GM21526 (cell line): Measurements from ENCODE around the gene PEX14.

Experiments used
- ATAC-seq: cut with Tn5 transposase; IDR thresholded peaks from one replicate; pipeline ENCODE4 v1.9.1; 2021; ENCODE audit warnings: moderate library complexity; ENCODE audit not compliant: unreplicated experiment, low FRiP score

Gene PEX14

DNA sequence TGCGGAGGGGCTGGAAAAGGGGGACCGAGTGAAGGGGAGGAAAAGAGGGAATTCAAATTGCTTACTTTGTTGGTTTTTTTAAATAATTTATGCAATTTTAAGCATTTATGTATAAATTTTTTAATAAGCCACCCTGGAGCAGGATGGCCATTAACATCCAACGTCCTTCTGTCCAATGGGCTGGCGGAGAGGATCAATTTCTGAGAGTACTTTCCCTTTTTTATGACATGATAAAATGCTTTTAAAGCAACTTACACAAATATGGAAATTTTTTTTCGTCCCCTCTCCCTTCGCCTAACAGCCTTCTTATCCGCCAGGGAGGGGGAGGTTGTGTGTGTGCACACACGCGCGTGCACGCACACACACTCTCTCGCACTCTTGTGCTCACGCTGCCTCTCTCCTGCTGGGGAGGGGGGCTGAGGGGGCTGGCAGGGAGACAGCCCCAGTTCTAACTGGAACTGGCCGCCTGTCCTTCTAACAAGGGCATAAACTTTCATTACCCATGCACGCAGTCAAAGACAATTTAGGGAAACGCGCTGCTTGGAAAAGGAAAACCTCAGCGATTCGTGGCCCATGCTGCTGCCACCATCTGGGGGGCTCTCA is 198.5 kb downstream of the PEX14 start:
- ATAC-seq = no peak

DNA sequence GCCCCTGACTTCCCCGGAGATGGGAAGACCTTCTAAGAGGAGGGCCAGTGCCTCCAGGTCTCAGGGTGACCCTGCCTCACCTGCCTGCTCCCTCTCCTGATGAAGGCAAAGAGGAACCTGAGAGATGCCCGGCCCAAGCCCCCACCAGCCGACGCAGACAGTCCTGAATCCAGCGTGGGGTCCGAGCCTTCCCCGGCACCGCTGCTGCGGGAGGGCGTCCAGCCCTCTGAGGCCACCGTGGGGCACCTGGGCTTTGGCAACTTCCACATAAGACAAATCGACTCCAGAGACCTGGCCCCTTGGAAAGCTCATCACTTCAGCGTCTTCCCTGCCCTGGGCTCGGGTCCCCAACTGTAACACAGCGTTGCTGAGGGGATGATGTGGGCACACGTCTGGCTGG is 199.5 kb downstream of the PEX14 start:
- no peak for ATAC-seq

DNA sequence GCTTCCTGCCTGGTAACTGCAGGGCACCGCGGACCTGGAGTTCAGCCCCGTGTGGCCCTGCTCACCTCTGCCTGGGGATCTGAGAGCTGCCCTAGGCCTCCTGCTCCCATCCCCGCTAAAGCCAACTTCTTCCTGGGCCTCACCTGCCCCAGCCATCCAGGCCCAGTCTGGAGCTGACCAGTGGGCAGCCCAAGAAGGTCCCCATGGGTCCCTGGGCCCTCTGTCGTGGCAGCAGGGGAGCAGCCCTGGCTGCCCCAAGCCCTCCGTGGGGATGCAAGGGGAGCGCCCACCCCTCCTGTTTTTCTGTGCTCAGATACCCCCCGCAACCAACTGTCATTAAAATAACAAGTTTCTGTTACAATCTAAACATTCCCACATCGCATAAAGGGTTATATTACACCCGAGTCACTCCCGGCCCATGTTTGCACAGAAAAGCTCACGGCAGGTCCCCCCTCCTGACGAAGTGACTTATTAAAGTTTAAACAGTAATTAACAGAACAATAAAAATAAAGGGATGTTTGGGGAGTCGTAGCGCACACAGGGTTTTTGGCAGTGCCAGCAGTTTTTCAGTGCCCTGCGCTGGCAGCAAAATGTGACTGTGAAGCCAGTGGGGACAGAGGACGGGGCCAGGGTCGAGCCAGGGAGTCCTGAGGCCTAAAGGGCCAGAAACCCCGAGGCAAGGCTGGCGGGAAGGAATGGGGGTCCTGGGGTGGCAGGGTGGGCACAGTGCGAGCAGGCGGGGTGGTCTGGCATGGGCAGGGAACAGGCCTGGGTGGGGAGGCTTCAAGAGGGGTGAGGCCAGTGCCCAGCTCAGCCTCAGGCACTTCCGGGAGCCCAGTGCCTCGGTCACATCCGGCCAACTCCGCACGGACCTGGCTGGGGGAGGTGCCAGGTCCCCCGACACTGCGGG is 200.2 kb downstream of the PEX14 start:
- no peak for ATAC-seq

DNA sequence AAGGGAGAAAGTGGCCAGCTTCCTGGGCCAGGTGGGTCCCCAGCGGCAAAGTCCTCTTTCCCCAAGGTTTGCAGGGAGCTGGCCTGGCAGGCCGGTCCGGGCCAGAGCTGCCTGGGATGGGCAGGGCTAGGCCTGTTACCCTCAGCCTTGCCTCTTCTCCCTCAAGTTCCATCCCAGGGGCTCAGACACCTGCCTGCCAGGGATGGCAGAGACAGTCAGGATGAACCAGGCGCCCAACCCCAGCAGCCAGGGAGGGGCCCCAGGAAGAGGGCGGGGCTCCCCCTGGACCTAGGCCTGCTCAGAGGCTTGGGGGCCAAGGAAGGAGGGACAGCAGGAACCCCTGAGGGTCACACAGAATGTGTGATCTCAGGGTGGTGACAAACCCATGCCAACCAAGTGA is 201.1 kb downstream of the PEX14 start:
- ATAC-seq = no peak

DNA sequence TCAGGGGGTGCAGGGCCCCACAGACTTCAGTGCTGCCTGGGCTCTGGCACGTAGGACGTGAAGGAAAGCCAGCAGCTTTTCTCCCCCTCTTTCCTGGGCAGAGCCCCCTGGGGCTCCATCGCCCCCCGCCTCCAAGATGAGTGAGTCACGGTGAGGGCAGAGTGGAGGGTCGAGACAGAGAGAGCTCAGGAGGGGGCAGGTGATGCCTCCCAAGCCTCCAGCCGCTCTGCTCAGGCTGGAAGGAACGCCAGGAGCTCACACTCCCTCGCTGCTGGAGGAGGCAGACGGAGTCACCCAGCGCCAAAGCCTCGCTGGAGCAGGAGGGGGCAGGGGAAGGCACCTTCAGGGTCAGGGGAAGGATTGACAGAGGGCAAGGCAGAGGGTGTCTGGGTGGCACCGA is 202.2 kb downstream of the PEX14 start:
- no peak for ATAC-seq

DNA sequence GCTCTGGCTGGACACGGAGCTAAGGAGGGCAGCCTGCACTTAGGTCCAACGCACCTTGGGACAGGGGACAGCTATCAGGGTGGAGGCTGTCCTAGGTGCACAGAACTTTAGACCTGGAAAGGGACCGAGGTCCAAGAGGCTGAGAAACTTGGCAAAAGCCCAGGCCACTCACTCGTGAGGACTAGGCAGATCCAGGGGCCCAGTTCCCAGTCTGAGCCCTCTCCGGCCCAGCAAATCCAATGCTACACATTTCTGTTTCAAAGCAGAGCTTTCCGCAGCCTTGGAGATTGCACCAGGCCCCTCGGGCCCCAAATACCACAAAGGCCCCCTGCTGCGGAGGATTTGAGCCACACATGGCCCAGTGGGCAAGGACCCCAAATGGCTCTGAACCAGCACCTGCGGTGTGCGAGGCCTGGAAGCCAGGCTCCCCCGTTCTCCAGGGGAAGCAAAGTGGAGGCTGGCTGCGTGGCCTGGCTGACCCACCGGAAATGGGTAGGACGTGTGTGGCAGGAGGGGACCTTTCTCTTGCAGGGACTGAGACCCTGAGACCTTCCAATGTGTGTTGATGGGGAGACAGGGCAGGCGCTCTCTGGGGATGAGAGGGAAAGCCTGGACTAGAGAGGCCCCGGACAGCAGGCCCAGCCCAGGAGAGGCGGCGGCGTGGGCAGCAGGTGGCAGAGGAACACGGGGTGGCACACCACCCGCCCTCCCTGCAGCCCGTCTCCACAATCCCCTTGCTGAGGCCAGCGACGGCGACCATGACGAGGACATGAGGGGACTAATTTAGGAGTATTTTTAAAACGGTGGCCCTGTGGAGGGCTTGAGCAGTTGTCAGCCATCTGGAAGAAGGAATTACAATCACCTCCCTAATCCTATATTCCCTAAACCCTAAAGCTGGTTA is 203.0 kb downstream of the PEX14 start:
- no peak for ATAC-seq

DNA sequence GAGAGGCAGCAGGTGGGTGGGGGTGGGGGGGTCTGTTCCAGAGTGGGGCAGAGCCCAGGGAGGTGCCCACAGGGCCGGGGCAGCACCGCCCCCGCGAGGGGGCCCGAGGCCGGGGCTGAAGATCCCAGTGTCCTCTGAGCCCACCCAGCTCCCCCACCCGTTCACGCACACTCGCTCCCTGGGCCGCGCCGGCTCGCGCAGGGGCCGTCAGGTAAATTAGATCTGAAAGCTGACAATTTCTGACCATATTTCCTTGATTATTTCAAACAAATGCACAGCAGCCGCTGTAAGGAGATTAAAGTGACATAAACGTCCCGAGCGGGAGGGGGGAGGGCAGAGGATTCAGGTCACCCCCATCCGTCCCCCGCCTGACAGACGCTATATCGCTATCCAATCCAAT is 203.7 kb downstream of the PEX14 start:
- no peak for ATAC-seq

DNA sequence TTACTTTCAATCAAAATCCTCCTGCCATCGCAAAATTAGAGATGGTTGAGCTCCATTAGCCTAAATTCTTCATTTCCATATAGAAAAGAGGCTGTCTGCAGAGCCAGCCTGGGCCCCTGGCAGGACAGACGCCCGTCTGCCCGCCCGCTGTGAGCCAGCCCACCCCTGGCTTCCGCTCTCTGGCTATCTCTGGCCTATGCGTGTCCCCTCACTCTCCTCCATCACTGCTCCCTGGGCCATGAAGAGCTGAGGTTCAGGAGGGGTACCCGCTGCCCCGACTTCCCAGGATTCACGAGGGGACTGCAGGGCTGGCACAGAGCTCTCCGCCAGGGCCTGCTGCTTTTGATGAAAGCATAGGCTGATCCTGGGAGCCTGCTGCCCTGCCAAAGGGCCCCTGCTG is 204.1 kb downstream of the PEX14 start:
- ATAC-seq = no peak

DNA sequence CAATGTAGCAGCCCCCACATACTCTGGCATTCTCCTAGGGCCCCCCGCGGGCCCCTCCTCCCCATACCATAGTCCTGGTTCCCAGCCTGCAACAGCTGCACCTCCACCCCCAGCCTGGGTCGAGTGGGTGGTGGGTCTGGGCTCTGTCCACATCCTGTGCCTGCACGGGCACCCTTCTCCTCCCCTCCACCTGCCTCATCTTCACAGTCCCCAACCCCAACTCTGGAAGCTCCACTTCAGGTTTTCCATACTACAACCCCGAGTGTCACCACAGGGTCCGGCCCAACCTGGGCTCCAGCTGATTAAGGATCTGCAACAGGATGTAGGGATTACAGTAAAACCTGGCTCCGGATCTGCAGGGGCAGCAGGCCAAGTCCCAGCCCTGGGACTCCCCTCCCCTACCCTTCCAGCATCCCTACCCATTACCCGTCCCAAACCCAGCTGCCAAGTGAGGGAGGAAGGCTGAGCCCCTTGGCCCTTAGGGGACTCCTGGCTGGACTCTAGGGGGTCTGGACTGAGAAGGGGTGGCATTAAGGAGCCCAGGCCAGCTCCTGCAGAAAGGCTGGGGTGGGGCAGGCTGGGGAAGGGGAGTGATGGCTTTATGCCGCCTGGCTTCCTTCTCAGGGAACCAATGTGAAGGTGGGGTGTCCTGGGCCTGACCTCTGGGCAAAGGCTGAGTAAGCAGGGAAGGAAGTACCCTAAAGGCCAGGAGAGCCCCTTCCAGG is 204.9 kb downstream of the PEX14 start:
- no peak for ATAC-seq
